ENCODE measurements around the gene COL18A1. TPM values are rescaled to one million over a fixed set of nuclear protein-coding genes. Genes with fewer than 3 reads are reported as not detected.

Gene COL18A1
- total and polyA plus RNA-seq, 2 of the 8 experiments (the other 6 are each of a cell fraction or from before 2014, with no cell fraction given): 145 to 201 TPM

DNA sequence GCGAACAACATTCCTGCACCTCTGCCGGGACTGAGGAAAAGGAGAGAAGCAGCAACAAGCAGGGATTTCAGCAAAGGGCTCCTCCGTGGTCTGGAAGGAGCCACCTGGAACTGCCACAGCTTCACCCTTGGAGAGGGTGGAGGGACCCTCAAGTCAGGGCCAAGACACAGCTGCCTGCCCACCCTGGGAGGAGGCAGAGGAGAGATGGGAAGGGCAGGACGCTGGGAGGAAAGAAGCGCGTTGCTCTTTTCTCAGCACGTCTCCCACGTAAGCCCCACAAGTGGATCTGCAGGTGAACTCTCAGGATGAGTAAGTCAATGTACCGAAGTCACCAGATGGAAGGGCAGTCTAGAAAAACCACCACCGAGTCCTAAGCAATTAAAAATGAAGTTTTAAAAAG, 97.6 kb downstream of the COL18A1 start:
- Histone ChIP-seq H3K27ac (ENCODE audit: low read depth, low read length) (no peak overlapping the region), H2BK5ac (ENCODE audit: low read depth, low read length) (no peak overlapping the region), H3K4ac (replicated peaks; ENCODE audit: insufficient read length, low read depth, low read length) (no peak overlapping the region), H3K9me3 (ENCODE audit: insufficient read depth in 2 of 2, low read depth in 1 of 2, low read length in 1 of 2) (no peaks in the 10 kb centered on the region), H2BK15ac (ENCODE audit: low read length) (no peak overlapping the region), H3K14ac (ENCODE audit: insufficient read length) (no peak overlapping the region), H2AK5ac (ENCODE audit: low read depth, low read length) (no peak overlapping the region), H2AFZ (ENCODE audit: low read length) (no peak overlapping the region), H4K5ac (ENCODE audit: insufficient read length, low read depth, low read length) (no peak overlapping the region), H3K4me2 (ENCODE audit: insufficient read depth in 1 of 2, low read depth in 2 of 2, low read length in 2 of 2) (no peak overlapping the region), H2BK20ac (ENCODE audit: low read length) (no peak overlapping the region), H3K79me2 (ENCODE audit: control insufficient read depth in 1 of 2, insufficient read depth in 2 of 2, low read length in 2 of 2) (no peaks in the 10 kb centered on the region), H3K56ac (replicated peaks; ENCODE audit: insufficient read length, low read depth, low read length) (no peak overlapping the region), H4K8ac (ENCODE audit: extremely low read depth, insufficient read depth, low read length) (no peak overlapping the region), H3K36me3 (ENCODE audit: control insufficient read depth in 2 of 4, insufficient read depth in 4 of 4, low read length in 3 of 4) (peaks cover 8 to 42% (median 11%) of the 10 kb centered on the region in 4 experiments), H4K91ac (replicated peaks; ENCODE audit: insufficient read length, low read length) (no peak overlapping the region), H3K79me1 (ENCODE audit: low read depth, low read length) (no peaks in the 10 kb centered on the region), H3K23ac (ENCODE audit: insufficient read length) (no peak overlapping the region), H2BK12ac (ENCODE audit: low read depth, low read length) (no peak overlapping the region), H3K18ac (ENCODE audit: extremely low read depth, low read length) (no peak overlapping the region), H3K4me1 (replicated peaks in 1 of 4; ENCODE audit: control insufficient read depth in 3 of 4, insufficient read depth in 4 of 4, low read length in 3 of 4) (no peaks in the 10 kb centered on the region), H3K27me3 (replicated peaks in 1 of 4; ENCODE audit: control insufficient read depth in 3 of 4, extremely low read depth in 1 of 4, insufficient read depth in 3 of 4, low read length in 3 of 4) (no peaks in the 10 kb centered on the region), H2BK120ac (replicated peaks; ENCODE audit: low read depth, low read length) (no peak overlapping the region), H3K9ac (replicated peaks in 1 of 4; ENCODE audit: extremely low read depth in 1 of 4, low read depth in 3 of 4, low read length in 3 of 4) (no peak overlapping the region), H4K20me1 (replicated peaks in 1 of 2; ENCODE audit: control insufficient read depth in 1 of 2, insufficient read depth in 2 of 2, low read length in 2 of 2) (peaks cover 2 to 10% of the 10 kb centered on the region in 2 experiments), H3K23me2 (ENCODE audit: low read depth, low read length) (peaks cover 11% of the 10 kb centered on the region; the same call in 1 of the 2 replicates), H3K4me3 (ENCODE audit: extremely low read depth in 1 of 4, insufficient read depth in 2 of 4, low read depth in 3 of 4, low read length in 4 of 4) (no peak overlapping the region)
- FAIRE-seq (no peak), DNase-seq (ENCODE audit: low read depth in 1 of 2, low spot score in 2 of 2) (no peak)
- no peak for TF ChIP-seq GTF2F1 (IDR thresholded peaks at IDR 0.05; ENCODE audit: borderline replicate concordance, low read depth, low read length)
- no peak for TF ChIP-seq MAFK (IDR thresholded peaks at IDR 0.05; ENCODE audit: low read depth, low read length)
- TF ChIP-seq GABPA (IDR thresholded peaks at IDR 0.05; ENCODE audit: borderline replicate concordance, insufficient read depth, low read length): no peak
- TF ChIP-seq SUZ12 (IDR thresholded peaks at IDR 0.05; ENCODE audit: low read length): no peak
- no peak for TF ChIP-seq BACH1 (IDR thresholded peaks at IDR 0.05; ENCODE audit: low read length)
- TF ChIP-seq SIRT6 (IDR thresholded peaks at IDR 0.05; ENCODE audit: low read length): no peak
- TF ChIP-seq ASH2L (IDR thresholded peaks at IDR 0.05; ENCODE audit: low read length): no peak
- ChIA-PET POLR2A (ENCODE audit: partially characterized antibody) (interaction anchor here (0.9 to 1.8 kb wide), 4 partner anchors 10 to 21 kb away, joined by 3 to 5 read pairs (median 4); no protein-coding TSS in a partner anchor), CTCF (ENCODE audit: partially characterized antibody) (no interaction called here)
- 87% methylated on average over 10 of the region's 10 CpGs; no CpG with 5 or more reads in 1 of the 2 experiments for WGBS, 2 experiments (ENCODE audit: extremely low coverage in 1 of 2, insufficient coverage in 1 of 2, insufficient read length in 1 of 2, insufficient replicate concordance in 2 of 2, low coverage in 1 of 2, low lambda C conversion rate in 2 of 2, missing lambda C conversion rate in 1 of 2)

All from H1 (cell line).